HCT116 (cell line): ENCODE measurements around the gene TFIP11. TPM values are rescaled to one million over a fixed set of nuclear protein-coding genes. Genes with fewer than 3 reads are reported as not detected.
A peak's percentile ranks its signal among the peaks of the same experiment; 100 is the strongest.

Experiments used
- ATAC-seq: fragments of 200-7000 bp; cut with Tn5 transposase; 2 replicates; pipeline ENCODE4 v1.9.1; 2020; ENCODE audit warnings: mild to moderate bottlenecking, moderate library complexity
- BruUV-seq: library from RNA; stranded (reverse); fragments of 400-500 nt; replicated peaks from 2 replicates; lab custom pipeline; 2021; lab: Mats Ljungman, UMichigan
- CTCF ChIA-PET: fragments of 300-600 bp; sonication (Branson Sonifier 250); formaldehyde crosslinking; loops from one replicate; lab custom pipeline; 2021; ENCODE audit warnings: antibody characterized with exemption; lab: Charles Lee
- POLR2A ChIA-PET: fragments of 300-600, 350-600 bp; sonication (Branson Sonifier 250); formaldehyde crosslinking; loops from one replicate; lab custom pipeline; 2021; ENCODE audit warnings: antibody characterized with exemption; lab: Charles Lee
- RAD21 ChIA-PET, 2 experiments: fragments of 300-600 bp; sonication (Branson Sonifier 250); formaldehyde crosslinking; loops; one replicate each; lab custom pipeline; 2023; ENCODE audit warnings: low total read pairs in 2 of 2; ENCODE audit not compliant: uncharacterized antibody in 2 of 2, unreplicated experiment in 2 of 2, low non-redundant PET in 1 of 2; lab: Charles Lee
- DNase-seq: peaks from one replicate; pipeline ENCODE4 v3.0.0-alpha.2; 2010; ENCODE audit warnings: low read depth, low spot score
- H2AFZ ChIP-seq: fragments of 200-600 bp; shearing (Covaris generic), sonication (generic); 2 replicates; pipeline ENCODE4 v1.6.1; 2017; ENCODE audit warnings: low read depth, mixed run types, mixed read lengths, antibody characterized with exemption, low read length; ENCODE audit not compliant: poor library complexity, severe bottlenecking
- H3K27ac ChIP-seq: 2 replicates; pipeline ENCODE4 v1.5.1; 2012; ENCODE audit warnings: low read depth, low read length
- H3K27me3 ChIP-seq: fragments of 200-600 bp; sonication (generic); 2 replicates; pipeline ENCODE4 v1.6.1; 2016; ENCODE audit warnings: mixed run types, low read length, mixed read lengths; ENCODE audit not compliant: insufficient read depth
- H3K36me3 ChIP-seq, 2 experiments: fragments of 200-500 bp in 1 of 2; fragments of 200-600 bp in 1 of 2; sonication (Bioruptor generic) in 1 of 2; sonication (generic) in 1 of 2; 2 replicates each; pipeline versions ENCODE4 v1.5.1 to v1.6.1; 2014 to 2016; ENCODE audit warnings: low read length in 2 of 2, inconsistent platforms in 1 of 2, mixed read lengths in 1 of 2, mixed run types in 1 of 2; ENCODE audit not compliant: insufficient read depth in 2 of 2, control insufficient read depth in 1 of 2
- H3K4me1 ChIP-seq, 2 experiments: fragments of 200-600 bp in 1 of 2; sonication (generic) in 1 of 2; 2 replicates each; pipeline versions ENCODE4 v1.5.1 to v1.6.1; 2012 to 2017; ENCODE audit warnings: low read length in 2 of 2, inconsistent platforms in 1 of 2, mild to moderate bottlenecking in 1 of 2, mixed read lengths in 1 of 2, mixed run types in 1 of 2, moderate library complexity in 1 of 2; ENCODE audit not compliant: insufficient read depth in 2 of 2, control insufficient read depth in 1 of 2
- H3K4me2 ChIP-seq: fragments of 200-600 bp; sonication (generic); 2 replicates; pipeline ENCODE4 v1.6.1; 2017; ENCODE audit warnings: mixed run types, low read length, mixed read lengths
- H3K4me3 ChIP-seq, 2 experiments: fragments of 200-600 bp in 1 of 2; sonication (generic) in 1 of 2; replicated peaks in 1 of 2; 2 replicates each; pipeline ENCODE4 v1.5.1; 2011 to 2016; ENCODE audit warnings: low read length in 2 of 2, control low read depth in 1 of 2, low read depth in 1 of 2, mild to moderate bottlenecking in 1 of 2, mixed read lengths in 1 of 2, mixed run types in 1 of 2
- H3K79me2 ChIP-seq: fragments of 200-600 bp; sonication (generic); 2 replicates; pipeline ENCODE4 v1.6.1; 2017; ENCODE audit warnings: mild to moderate bottlenecking, mixed run types, low read length, moderate library complexity, mixed read lengths; ENCODE audit not compliant: insufficient read depth
- H3K9ac ChIP-seq: fragments of 200-600 bp; sonication (generic); 2 replicates; pipeline ENCODE4 v1.6.1; 2016; ENCODE audit warnings: low read length, mixed read lengths
- H3K9me2 ChIP-seq: fragments of 200-600 bp; sonication (generic), shearing (Covaris generic); 2 replicates; pipeline ENCODE4 v1.6.1; 2017; ENCODE audit warnings: mixed run types, mild to moderate bottlenecking, moderate library complexity; ENCODE audit not compliant: insufficient read depth
- H3K9me3 ChIP-seq, 2 experiments: fragments of 200-500 bp in 1 of 2; fragments of 200-600 bp in 1 of 2; sonication (Bioruptor generic) in 1 of 2; sonication (generic) in 1 of 2; 2 replicates each; pipeline ENCODE4 v1.6.1; 2014 to 2017; ENCODE audit warnings: low read length in 2 of 2, mixed read lengths in 2 of 2, inconsistent platforms in 1 of 2, low read depth in 1 of 2, mild to moderate bottlenecking in 1 of 2, mixed run types in 1 of 2, moderate library complexity in 1 of 2; ENCODE audit not compliant: control insufficient read depth in 1 of 2, insufficient read depth in 1 of 2
- H4K20me1 ChIP-seq: fragments of 200-600 bp; sonication (generic), shearing (Covaris generic); 2 replicates; pipeline ENCODE4 v1.6.1; 2017; ENCODE audit warnings: mixed run types, mild to moderate bottlenecking, moderate library complexity; ENCODE audit not compliant: insufficient read depth
- CBX3 ChIP-seq: IDR thresholded peaks from 2 replicates; pipeline ENCODE4 v1.6.1; 2012; ENCODE audit warnings: low read depth
- CEBPB ChIP-seq: IDR thresholded peaks from 2 replicates; pipeline ENCODE4 v1.6.1; 2012; ENCODE audit warnings: low read depth
- EGR1 ChIP-seq: IDR thresholded peaks from 2 replicates; pipeline ENCODE4 v1.6.1; 2012; ENCODE audit warnings: low read depth
- ELF1 ChIP-seq: IDR thresholded peaks from 2 replicates; pipeline ENCODE4 v1.6.1; 2012; ENCODE audit warnings: low read depth, borderline replicate concordance
- EZH2 ChIP-seq: fragments of 200-600 bp; sonication (generic); IDR thresholded peaks from 2 replicates; pipeline ENCODE4 v1.6.1; 2017; ENCODE audit warnings: antibody characterized with exemption, mixed run types
- FOSL1 ChIP-seq: IDR thresholded peaks from 2 replicates; pipeline ENCODE4 v1.6.1; 2012; ENCODE audit warnings: low read depth
- JUND ChIP-seq: IDR thresholded peaks from 2 replicates; pipeline ENCODE4 v1.6.1; 2012
- POLR2A ChIP-seq: IDR thresholded peaks from 2 replicates; pipeline ENCODE4 v1.7.0; 2011; ENCODE audit warnings: borderline replicate concordance; ENCODE audit not compliant: insufficient read depth, insufficient read length; ENCODE audit errors: extremely low read depth
- POLR2AphosphoS5 ChIP-seq: IDR thresholded peaks from 2 replicates; pipeline ENCODE4 v1.6.1; 2011; ENCODE audit warnings: mild to moderate bottlenecking, low read depth, low read length, moderate library complexity
- RAD21 ChIP-seq: IDR thresholded peaks from 2 replicates; pipeline ENCODE4 v1.6.1; 2012; ENCODE audit warnings: low read depth, mild to moderate bottlenecking
- SIN3A ChIP-seq: IDR thresholded peaks from 2 replicates; pipeline ENCODE4 v1.6.1; 2012; ENCODE audit warnings: low read depth
- SP1 ChIP-seq: IDR thresholded peaks from 2 replicates; pipeline ENCODE4 v1.6.1; 2012; ENCODE audit warnings: low read depth
- SRF ChIP-seq: IDR thresholded peaks from 2 replicates; pipeline ENCODE4 v1.6.1; 2012; ENCODE audit warnings: low read depth
- TCF7L2 ChIP-seq: IDR thresholded peaks from 2 replicates; pipeline ENCODE4 v1.7.0; 2011; ENCODE audit warnings: borderline replicate concordance, inconsistent platforms; ENCODE audit not compliant: insufficient read depth, insufficient read length; ENCODE audit errors: extremely low read depth
- ZFX ChIP-seq: fragments of 450-650 bp; IDR thresholded peaks from 2 replicates; pipeline ENCODE4 v1.6.1; 2017
- ZNF274 ChIP-seq: fragments of 200-500 bp; sonication (Bioruptor generic); IDR thresholded peaks from 2 replicates; pipeline ENCODE4 v1.6.1; 2014; ENCODE audit warnings: mild to moderate bottlenecking, low read depth, low read length, inconsistent platforms
- intact Hi-C: fragments of 100-400 bp; cut with micrococcal nuclease; formaldehyde crosslinking; loops from 2 replicates; pipeline ENCODE4 v1.10.0; 2022
- total RNA-seq: library from RNA; stranded (reverse); gene quantifications from one replicate; pipeline ENCODE4 v1.2.1, GENCODE V29; 2021; ENCODE audit not compliant: unreplicated experiment
- TF ChIP-seq, protein P1 (sequence below): IDR thresholded peaks from 2 replicates; pipeline ENCODE4 v1.6.1; 2012; ENCODE audit warnings: low read depth
- TF ChIP-seq, protein P2 (sequence below): IDR thresholded peaks from 2 replicates; pipeline ENCODE4 v1.6.1; 2012

Gene TFIP11
- total RNA-seq, 1 experiment from 2014 or later = 28.1 TPM

DNA sequence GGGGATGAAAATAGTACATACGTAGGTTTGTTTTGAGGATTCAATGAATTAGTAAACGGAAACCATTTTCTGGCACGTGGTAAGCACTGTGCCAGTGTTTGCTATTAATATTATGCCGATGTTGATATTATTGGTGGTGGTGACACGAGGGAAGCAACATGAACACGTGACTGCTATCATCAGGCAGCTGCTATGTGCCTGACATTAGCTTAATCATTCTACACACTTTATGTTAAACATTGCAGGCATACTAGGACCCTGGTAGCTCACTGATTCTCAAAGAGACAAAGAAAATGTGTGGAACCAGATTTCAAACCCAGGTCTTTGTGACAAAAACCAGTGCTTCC, 27.9 kb downstream of the TFIP11 start:
- Histone ChIP-seq H4K20me1 (no peaks in the 10 kb centered on the region), H3K9ac (peak overlapping the region; percentile 93), H3K27ac (peak overlapping the region; percentile 79; the same call in 1 of the 2 replicates), H3K9me2 (no peaks in the 10 kb centered on the region), H3K27me3 (no peaks in the 10 kb centered on the region), H3K79me2 (peaks cover 74% of the 10 kb centered on the region), H3K4me1 (peaks cover 10 to 15% of the 10 kb centered on the region in 2 experiments), H2AFZ (no peak overlapping the region), H3K4me2 (peak overlapping the region; percentile 79), H3K36me3 (peaks cover 15 to 23% of the 10 kb centered on the region in 2 experiments; a peak in 2 of 4 replicates), H3K4me3 (peak overlapping the region; percentile 78 to 95), H3K9me3 (no peaks in the 10 kb centered on the region)
- POLR2A ChIA-PET = no interaction called here
- no peak for DNase-seq
- intact Hi-C loops = no loop called here
- RAD21 ChIA-PET = no interaction called here
- BruUV-seq = TSS peak; percentile 51
- ATAC-seq = peak; percentile 18; the same call in 1 of the 2 replicates
- CTCF ChIA-PET = interaction anchor here (1.6 to 2.1 kb wide), 3 partner anchors 18 to 181 kb away, joined by 5 to 7 read pairs (median 6); no protein-coding TSS in a partner anchor
- no peak for TF ChIP-seq TCF7L2
- no peak for TF ChIP-seq POLR2AphosphoS5
- no peak for TF ChIP-seq JUND
- no peak for TF ChIP-seq SIN3A
- no peak for TF ChIP-seq ZNF274
- TF ChIP-seq RAD21 = no peak
- TF ChIP-seq SP1 = no peak
- no peak for TF ChIP-seq ELF1
- TF ChIP-seq EZH2 = no peak
- no peak for TF ChIP-seq FOSL1
- no peak for TF ChIP-seq CBX3
- TF ChIP-seq ZFX = no peak
- TF ChIP-seq SRF = no peak
- no peak for TF ChIP-seq EGR1
- no peak for TF ChIP-seq CEBPB
- no peak for TF ChIP-seq POLR2A
- TF ChIP-seq, protein P1, sequence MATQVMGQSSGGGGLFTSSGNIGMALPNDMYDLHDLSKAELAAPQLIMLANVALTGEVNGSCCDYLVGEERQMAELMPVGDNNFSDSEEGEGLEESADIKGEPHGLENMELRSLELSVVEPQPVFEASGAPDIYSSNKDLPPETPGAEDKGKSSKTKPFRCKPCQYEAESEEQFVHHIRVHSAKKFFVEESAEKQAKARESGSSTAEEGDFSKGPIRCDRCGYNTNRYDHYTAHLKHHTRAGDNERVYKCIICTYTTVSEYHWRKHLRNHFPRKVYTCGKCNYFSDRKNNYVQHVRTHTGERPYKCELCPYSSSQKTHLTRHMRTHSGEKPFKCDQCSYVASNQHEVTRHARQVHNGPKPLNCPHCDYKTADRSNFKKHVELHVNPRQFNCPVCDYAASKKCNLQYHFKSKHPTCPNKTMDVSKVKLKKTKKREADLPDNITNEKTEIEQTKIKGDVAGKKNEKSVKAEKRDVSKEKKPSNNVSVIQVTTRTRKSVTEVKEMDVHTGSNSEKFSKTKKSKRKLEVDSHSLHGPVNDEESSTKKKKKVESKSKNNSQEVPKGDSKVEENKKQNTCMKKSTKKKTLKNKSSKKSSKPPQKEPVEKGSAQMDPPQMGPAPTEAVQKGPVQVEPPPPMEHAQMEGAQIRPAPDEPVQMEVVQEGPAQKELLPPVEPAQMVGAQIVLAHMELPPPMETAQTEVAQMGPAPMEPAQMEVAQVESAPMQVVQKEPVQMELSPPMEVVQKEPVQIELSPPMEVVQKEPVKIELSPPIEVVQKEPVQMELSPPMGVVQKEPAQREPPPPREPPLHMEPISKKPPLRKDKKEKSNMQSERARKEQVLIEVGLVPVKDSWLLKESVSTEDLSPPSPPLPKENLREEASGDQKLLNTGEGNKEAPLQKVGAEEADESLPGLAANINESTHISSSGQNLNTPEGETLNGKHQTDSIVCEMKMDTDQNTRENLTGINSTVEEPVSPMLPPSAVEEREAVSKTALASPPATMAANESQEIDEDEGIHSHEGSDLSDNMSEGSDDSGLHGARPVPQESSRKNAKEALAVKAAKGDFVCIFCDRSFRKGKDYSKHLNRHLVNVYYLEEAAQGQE = no peak
- TF ChIP-seq, protein P2, sequence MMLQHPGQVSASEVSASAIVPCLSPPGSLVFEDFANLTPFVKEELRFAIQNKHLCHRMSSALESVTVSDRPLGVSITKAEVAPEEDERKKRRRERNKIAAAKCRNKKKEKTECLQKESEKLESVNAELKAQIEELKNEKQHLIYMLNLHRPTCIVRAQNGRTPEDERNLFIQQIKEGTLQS = no peak
